Measurements from ENCODE around the gene GPR87.

Gene GPR87

GRCh38 chr3:151312972-151313371 lies 3.6 kb downstream of the GPR87 start:
- peak overlapping the region; percentile 95 for H3K4me3 ChIP-seq (ENCODE audit: low read length)
- TF ChIP-seq, protein P1, sequence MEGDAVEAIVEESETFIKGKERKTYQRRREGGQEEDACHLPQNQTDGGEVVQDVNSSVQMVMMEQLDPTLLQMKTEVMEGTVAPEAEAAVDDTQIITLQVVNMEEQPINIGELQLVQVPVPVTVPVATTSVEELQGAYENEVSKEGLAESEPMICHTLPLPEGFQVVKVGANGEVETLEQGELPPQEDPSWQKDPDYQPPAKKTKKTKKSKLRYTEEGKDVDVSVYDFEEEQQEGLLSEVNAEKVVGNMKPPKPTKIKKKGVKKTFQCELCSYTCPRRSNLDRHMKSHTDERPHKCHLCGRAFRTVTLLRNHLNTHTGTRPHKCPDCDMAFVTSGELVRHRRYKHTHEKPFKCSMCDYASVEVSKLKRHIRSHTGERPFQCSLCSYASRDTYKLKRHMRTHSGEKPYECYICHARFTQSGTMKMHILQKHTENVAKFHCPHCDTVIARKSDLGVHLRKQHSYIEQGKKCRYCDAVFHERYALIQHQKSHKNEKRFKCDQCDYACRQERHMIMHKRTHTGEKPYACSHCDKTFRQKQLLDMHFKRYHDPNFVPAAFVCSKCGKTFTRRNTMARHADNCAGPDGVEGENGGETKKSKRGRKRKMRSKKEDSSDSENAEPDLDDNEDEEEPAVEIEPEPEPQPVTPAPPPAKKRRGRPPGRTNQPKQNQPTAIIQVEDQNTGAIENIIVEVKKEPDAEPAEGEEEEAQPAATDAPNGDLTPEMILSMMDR (IDR thresholded peaks at IDR 0.05; ENCODE audit: insufficient read depth, low read depth, low read length, missing control alignments): no peak
- DNase-seq (ENCODE audit: low read depth): no peak

- no peak for DNase-seq (ENCODE audit: low read depth)
- TF ChIP-seq, protein P1 (IDR thresholded peaks at IDR 0.05; ENCODE audit: insufficient read depth, low read depth, low read length, missing control alignments): no peak
- peak overlapping the region; percentile 8 for H3K4me3 ChIP-seq (ENCODE audit: low read length)
Observed at GRCh38 chr3:151309566-151309965, 7.1 kb downstream of the GPR87 start.

DNA sequence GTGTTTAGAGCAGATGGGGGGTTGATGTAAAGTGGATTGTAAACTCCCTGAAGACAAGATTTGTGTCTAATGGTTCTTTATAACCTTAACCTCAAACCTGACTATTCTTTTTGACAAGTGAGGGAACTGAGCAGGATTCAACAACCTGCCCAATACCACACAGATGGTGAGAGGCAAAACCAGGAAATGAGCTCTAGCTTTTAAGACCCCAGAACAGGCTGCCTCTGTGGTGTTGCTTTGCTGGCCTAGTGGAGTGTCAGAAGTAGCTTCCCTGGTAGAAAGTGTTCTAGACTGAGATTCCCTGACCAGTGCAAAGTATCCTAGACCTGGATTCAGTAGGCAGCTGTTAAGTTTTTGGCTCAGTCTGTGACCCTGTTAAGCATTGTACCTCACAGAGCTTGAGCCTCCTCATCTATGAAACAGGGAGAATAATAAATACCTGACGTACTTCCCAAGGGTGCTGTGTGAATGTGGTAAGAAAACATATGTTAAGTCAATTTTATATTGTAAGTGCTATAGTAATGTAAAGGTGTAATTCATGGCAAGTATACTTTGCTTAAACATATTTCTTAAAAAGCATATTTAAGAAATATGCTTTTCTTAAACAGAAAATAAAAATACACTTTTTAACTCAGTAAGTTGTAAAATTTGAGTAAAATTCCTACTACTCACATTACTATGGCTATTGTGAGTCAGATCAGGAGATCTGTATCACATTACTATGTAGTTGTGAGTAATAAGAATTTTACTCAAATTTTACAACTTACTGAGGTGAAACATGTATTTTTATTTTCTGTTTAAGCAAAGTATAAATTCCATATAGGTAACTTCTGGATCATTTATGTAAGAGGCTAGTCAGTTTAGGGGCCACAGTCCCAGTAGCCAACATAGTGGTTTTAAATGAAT lies 8.8 kb downstream of the GPR87 start:
- TF ChIP-seq, protein P1 (IDR thresholded peaks at IDR 0.05; ENCODE audit: insufficient read depth, low read depth, low read length, missing control alignments): no peak
- peak; percentile 19 for DNase-seq (ENCODE audit: low read depth)
- H3K4me3 ChIP-seq (ENCODE audit: low read length): no peak overlapping the region

DNA sequence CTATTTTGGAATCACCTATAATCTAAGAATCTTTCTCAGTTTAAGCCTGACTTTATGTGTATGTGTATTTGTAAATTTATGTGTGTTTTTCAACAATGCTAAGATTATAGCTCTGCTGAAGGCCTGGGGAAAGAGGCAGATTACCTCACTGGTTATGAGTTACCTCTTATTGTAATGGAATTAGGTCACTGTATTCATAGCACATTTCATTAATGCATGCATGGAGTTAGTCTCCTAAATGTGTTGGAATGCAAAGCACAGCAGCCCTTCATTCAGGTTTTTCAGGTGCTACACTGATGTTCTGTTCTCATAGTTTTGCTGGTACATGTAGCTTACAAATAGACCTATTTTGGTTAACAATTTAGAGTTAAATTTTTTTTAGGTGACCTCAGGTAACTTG lies 9.5 kb downstream of the GPR87 start:
- no peak overlapping the region for H3K4me3 ChIP-seq (ENCODE audit: low read length)
- TF ChIP-seq, protein P1 (IDR thresholded peaks at IDR 0.05; ENCODE audit: insufficient read depth, low read depth, low read length, missing control alignments): no peak
- DNase-seq (ENCODE audit: low read depth): peak; percentile 80

DNA sequence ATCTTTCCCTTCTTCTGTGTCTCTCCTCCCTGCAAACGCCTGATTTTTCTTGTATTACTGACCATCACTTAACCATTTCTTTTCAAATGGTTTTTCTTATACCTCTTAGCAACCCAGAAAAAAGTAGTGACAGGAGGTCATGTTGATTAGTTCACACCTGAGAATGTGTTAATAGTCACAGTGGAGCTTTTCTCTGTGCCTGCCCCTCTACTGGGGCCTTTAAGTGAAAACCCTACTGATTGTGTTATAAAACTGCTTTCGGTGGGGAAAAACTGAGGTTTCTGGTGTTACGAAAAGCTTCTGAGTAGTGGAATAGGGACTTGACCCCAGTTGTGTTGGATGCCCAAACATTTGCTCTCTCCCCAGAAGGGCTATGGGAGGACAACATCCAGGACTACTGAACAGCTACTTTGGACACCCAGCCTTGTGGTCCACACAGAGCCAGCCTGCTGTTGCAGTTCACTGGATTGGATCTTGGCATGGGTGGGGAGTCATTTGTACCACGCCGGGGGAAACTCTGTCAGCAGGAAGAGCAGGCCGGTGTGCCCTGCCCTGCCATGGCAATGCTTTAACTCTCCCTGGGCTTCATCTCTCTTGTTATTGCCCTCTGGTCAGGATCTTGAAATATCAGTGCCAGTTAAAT lies 10.3 kb downstream of the GPR87 start:
- peak; percentile 17 for DNase-seq (ENCODE audit: low read depth)
- no peak overlapping the region for H3K4me3 ChIP-seq (ENCODE audit: low read length)
- TF ChIP-seq, protein P1 (IDR thresholded peaks at IDR 0.05; ENCODE audit: insufficient read depth, low read depth, low read length, missing control alignments): no peak

- H3K4me3 ChIP-seq (ENCODE audit: low read length): no peak overlapping the region
- TF ChIP-seq, protein P1 (IDR thresholded peaks at IDR 0.05; ENCODE audit: insufficient read depth, low read depth, low read length, missing control alignments): no peak
- peak; percentile 54 for DNase-seq (ENCODE audit: low read depth)
Observed at GRCh38 chr3:151305775-151306151, 10.9 kb downstream of the GPR87 start.
